Stimulated activated naive CD8-positive, alpha-beta T cell treated with anti-CD3 and anti-CD28 coated beads, Interleukin-15, Interleukin-2, amounts not matched to agents 100 U/mL and 50 U/mL, for 24 hours (primary cell): ENCODE measurements around the gene HIGD2A.

ENCODE experiments used
- ATAC-seq: fragments of 150-1000 bp; cut with Tn5 transposase; one replicate; pipeline ENCODE4 v1.10.0; 2021
- DNase-seq: peaks from one replicate; pipeline ENCODE4 v3.0.0; 2021

HIGD2A gene

DNA sequence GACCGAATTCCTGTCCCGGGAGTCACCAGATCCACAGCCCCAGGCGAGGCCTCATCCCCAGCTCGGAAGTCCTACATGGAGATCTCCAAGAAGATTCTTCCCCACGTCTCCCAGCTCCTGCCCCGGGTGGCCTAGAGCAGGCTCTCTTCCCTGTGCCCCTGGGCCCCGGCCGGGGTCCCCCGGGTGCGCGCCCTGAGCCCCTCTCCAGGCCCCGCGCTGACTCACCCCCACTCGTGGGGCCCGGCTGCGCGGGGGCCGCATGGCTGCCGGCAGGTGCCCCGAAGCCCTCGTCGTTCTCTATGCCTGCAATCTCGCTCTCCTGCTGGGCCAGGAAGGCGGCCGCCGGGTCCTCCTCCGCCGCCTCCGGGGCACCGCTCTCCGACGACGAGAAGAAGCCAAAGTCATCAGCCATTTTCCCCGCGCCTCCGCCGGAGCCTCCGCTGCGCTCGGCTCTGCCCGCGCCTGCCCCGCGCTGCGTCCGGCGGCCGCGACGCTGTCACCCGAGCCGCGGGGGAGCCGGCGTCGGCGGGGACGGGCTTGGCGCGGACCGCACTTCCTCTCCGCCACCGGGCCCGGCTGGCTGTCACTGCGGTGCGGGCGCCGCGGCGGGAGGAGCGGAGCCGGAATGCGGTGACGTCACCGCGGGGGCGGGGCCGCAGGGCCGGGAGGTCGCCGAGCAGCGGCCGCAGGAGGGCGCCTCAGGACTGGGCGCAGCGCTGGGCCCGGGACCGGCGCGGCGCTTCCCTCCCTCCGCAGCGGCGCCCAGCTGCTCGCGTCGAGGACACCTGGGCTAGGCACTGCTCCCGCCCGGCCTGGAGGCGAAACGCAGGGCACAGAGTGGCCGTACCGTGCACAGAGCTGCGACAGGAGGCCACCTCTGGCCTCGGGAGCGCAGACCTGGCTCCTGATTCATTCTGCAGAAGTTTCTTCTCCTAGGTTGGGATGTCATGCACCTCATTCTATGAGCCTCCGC lies 27.7 kb downstream of the HIGD2A start, which contains the start of gene CLTB:
CLTB (minus strand) TSS at position 588 of the 973 bp plus-strand sequence; CDS start at position 412, 176 bp downstream.
- DNase-seq (peak; percentile 95), ATAC-seq (peak; percentile 97)

DNA sequence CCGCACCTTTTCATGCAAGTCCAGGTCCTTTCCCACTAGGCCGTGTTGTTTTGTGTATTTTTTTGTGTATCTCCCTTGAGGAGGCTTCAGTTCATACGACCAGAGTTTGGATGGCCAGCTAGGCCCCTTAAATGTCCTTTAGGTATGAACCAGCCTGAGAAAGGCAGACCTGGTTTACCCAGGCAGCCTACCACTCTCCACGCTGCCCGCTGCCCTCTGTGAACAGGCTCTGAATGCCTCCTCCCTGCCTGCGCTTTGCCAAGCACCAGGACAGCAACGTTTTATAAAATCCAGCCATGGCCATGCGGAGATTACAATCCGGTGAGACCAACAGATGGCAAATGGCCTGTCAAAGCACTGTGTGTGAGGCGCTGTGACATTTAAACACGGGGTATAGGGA lies 28.4 kb downstream of the HIGD2A start:
- ATAC-seq: no peak

DNA sequence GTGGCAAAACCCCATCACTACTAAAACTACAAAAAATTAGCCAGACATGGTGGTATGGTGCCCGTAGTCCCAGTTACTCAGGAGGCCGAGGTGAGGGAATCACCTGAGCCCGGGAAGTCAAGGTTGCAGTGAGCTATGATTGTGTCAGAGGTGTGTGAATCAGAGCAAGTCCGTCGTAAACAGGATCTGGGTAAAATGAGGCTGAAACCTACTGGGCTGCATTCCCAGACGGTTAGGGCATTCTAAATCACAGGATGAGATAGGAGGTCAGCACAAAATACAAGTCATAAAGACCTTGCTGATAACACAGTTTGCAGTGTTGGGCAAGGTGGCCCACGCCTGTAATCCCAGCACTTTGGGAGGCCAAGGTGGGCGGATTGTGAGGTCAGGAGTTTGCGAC lies 29.7 kb downstream of the HIGD2A start:
- DNase-seq (no peak), ATAC-seq (no peak)

More for the DNA sequence above, 28.4 kb downstream of the HIGD2A start:
- DNase-seq: no peak

DNA sequence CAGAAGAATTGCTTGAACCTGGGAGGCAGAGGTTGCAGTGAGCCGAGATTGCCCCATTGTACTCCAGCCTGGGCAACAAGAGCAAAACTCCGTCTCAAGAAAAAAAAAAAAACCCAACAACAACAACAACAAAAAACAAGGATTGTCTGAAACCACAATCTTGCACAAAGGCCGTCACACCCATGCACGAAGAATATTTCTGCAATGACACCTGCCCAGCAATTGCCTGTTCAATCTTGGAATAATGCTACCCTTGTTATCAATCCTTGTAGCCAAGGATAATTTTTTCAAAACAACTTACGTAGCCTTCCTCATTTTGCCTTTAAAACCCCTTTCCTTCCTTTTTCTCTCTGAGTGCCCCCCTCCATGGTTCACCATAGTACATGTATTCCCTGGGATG lies 31.5 kb downstream of the HIGD2A start:
- no peak for DNase-seq
- no peak for ATAC-seq

DNA sequence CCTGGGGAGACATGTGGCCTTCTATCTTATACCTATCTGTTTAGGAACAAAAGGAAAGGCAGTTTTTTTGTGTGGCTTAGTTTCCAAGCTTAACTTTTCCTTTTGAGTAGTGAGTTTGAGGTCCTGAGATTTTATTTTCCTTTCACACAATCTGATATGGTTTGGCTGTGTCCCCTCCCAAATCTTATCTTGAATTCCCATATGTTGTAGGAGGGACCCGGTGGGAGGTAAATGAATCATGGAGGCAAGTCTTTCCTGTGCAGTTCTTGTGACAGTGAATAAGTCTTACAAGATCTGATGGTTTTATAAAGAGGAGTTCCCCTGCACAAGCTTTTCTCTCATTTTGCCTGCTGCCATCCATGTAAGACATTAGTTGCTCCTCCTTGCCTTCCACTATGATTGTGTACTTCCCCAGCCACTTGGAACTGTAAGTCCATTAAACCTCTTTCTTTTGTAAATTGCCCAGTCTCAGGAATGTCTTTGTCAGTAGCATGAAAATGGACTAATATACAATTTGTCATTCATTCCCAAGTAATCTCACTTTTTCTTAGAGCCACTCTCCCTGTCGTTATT lies 32.5 kb downstream of the HIGD2A start:
- ATAC-seq (no peak), DNase-seq (no peak)

DNA sequence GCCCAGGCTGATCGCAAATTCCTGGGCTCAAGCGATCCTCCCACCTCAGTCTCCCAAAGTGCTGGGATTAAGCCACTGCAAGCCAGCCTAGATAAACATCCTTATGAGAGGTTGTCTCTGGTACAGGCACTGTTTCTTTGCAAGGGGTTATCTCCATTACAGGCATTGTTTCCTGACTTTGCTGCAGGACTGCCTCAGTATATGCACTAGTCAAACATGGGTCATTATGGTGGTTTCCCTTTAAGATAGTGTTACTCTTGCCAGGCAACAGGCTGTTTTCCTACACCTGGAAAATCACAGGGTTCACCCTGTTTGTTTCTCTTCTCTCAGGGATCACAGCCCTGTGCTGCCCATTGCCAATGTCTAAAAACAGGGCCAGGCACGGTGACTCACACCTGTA lies 35.6 kb downstream of the HIGD2A start:
- DNase-seq: no peak
- ATAC-seq: no peak

DNA sequence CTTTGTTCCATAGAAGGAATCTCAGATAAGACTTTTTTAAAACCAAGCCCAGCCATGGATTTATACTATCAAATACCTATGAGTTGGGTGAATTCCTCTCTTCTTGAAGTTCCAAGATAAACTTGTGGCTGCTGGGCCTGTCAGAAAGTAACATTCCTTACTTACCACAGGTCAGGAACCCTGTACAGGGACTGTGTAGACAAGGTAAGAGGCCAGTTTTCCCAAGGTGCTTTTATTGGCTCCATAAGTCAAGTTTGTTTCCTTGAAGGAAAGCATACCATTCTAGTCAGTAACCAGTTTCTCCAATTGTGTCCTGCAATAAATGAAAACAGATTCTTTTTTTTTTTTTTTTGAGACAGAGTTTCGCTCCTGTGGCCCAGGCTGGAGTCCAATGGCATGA lies 36.6 kb downstream of the HIGD2A start:
- ATAC-seq (no peak), DNase-seq (no peak)

DNA sequence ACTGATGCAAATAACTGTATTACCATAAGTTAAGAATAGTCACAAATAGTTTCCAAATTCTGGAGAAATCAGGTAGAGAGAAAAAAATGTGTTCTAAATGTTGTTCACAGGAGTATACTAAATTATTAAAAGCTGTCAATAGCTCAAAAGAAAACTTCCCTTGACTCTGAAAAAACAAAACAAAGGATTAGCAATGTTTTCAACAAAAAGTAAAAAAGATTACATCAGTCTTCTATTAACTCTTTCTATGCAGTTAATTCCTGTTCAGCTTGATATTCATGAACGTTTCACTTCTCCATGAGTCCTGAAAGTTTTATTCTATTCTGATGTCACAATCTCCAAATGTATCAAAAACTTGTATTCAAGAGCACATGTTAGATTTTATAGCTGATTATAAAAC lies 37.2 kb downstream of the HIGD2A start:
- DNase-seq: no peak
- no peak for ATAC-seq

DNA sequence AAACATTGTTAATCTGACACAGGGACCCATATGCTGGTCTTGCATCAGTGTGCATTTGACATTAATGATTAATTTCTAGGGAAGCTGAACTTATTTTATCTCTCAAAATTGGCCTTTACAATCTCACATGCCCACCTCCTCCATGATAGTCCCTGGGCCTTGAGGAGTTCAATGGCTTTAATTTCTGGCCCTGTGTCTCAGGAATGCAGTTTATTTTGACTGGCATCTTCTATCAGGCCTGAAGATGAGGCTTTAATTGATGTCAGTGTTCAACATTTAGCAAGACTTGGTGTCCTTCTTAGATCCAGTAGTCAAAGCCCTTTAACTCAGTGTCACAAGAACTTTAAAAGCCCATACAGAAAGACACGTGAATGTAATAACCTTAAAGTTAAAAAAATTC lies 38.3 kb downstream of the HIGD2A start:
- DNase-seq (no peak), ATAC-seq (no peak)

DNA sequence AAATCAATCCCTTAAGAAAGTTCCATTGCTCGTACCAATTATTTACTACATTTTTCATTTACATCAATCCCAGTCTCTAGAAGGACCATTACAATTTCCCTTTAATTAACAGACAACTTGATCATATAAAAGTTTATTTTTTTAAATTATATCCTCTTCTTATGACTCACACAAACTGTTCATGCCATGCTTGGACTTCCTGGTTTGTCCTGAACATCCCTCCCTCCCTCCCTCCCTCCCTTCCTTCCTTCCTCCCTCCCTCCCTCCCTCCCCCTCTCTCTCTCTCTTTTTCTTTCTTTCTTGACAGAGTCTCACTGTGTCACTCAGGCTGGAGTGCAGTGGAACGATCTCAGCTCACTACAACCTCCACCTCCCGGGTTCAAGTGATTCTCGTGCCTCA lies 39.4 kb downstream of the HIGD2A start:
- ATAC-seq: no peak

DNA sequence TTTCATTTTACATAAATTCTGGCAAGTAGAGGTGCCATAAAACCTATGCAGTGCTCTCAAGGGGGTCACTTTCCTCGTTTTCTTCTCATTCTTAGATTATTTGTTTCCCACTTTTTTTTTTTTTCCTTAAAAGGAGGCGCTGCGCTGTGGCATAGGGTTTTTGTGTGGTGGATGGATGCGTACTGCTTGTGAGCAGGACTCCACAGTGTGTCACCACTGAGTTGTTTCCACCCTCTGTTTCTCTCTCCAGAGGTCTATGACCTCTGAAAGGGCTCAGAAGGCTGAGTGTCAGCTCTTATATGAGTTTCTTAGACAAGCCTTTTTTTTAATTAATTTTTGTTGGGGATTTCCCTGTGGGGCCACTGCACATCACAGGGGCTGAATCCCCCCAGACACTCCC lies 41.4 kb downstream of the HIGD2A start:
- ATAC-seq (peak; percentile 40), DNase-seq (no peak)

More for the DNA sequence above, 39.4 kb downstream of the HIGD2A start:
- DNase-seq: no peak

DNA sequence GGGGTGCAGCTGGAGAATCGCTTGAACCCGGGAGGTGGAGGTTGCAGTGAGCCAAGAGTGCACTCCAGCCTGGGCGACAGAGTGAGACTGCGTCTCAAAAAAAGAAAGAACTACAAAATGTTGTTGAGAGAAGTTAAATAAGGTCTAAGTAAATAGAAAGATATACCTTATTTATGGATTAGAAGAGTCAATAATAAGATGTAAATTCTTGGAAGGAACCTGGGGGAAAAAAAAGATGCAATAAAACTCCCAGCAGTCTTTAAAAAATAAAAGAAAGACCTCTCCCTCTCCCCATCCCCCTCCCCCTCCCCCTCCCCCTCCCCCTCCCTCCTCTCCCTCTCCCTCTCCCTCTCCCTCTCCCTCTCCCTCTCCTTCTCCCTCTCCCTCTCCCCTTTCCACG lies 44.2 kb downstream of the HIGD2A start:
- ATAC-seq: no peak
- no peak for DNase-seq

DNA sequence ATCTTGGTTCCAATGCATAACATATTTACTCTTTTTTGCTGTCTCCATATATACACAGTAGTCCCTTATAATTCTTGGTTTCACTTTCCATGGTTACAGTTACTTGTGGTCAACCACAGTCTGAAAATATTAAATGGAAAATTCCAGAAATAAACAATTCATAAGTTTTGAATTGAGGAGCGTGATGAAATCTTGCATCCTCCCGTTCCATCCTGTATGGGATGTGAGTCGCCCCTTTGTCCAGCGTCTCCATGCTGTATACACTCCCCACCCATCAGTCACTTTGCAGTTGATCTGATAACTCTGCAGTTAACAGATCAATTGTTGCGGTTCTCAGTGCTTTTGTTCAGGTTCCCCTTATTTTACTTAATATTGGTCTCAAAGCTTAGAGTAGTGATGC lies 48.1 kb downstream of the HIGD2A start:
- no peak for DNase-seq

DNA sequence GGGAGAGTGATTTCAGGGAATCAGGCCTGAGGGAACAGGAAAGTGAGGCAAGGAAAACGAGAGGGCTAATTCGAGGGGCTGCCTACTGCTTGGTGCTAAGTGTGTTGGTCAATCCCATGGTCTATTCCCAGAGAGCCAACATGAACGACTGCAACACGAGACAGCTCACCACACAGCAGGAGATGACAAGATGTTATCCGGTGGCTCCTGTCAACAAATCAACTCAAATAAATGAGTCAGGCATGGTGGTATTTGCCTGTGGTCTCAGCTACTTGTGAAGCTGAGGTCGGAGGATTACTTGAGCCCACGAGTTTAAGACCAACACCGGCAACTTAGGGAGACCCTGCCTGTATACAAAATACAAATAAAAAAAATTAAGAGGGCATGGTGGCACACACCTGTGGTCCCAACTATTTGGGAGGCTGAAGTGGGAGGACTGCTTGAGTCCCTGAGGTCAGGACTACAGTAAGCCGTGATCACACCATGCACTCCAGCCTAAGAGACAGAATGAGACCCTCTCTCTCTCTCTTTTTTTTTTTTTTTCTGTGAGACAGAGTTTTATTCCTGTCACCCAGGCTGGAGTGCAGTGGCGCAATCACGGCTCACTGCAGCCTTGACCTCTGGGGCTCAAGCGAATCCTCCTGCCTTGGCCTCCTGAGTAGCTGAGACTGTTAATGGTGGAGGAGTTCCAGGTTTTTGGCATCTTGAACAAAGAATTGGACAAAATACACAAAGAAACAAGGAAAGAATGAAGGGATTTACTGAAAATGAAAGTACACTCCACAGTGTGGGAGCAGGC lies 50.6 kb downstream of the HIGD2A start:
- DNase-seq: no peak
- no peak for ATAC-seq

More for the DNA sequence above, 48.1 kb downstream of the HIGD2A start:
- peak; percentile 61 for ATAC-seq
